Thoracic aorta (tissue), 2 donors: ENCODE results near the gene MAML2. TPM values are rescaled to one million over a fixed set of nuclear protein-coding genes. Genes with fewer than 3 reads are reported as not detected.

Source experiments
- ATAC-seq: fragments of 150-250 bp; one replicate; pipeline ENCODE4 v1.8.0; 2017; ENCODE audit warnings: low read depth; ENCODE audit not compliant: insufficient number of reproducible peaks, low FRiP score
- DNase-seq: peaks from one replicate; pipeline ENCODE4 v3.0.0-alpha.2; 2020; ENCODE audit warnings: low spot score
- H3K27ac ChIP-seq, 2 donors: fragments of 200-600 bp; sonication (generic); 1 replicate in 1 of 2; 2 replicates in 1 of 2; pipeline ENCODE4 v1.5.1; 2016; ENCODE audit warnings: mild to moderate bottlenecking in 2 of 2, moderate library complexity in 2 of 2
- H3K27me3 ChIP-seq: fragments of 200-600 bp; sonication (generic); replicated peaks from 2 replicates; pipeline ENCODE4 v1.6.0; 2016; ENCODE audit warnings: mild to moderate bottlenecking; ENCODE audit not compliant: insufficient read depth
- H3K36me3 ChIP-seq: fragments of 200-600 bp; sonication (generic); one replicate; pipeline ENCODE4 v1.5.1; 2016
- H3K4me1 ChIP-seq, 2 donors: fragments of 200-600 bp; sonication (generic); 1 replicate in 1 of 2; 2 replicates in 1 of 2; pipeline versions ENCODE4 v1.5.1 to v1.6.0; 2016; ENCODE audit warnings: low read depth in 2 of 2, mild to moderate bottlenecking in 1 of 2; ENCODE audit not compliant: control insufficient read depth in 1 of 2
- H3K4me3 ChIP-seq: fragments of 200-600 bp; sonication (generic); 2 replicates; pipeline ENCODE4 v1.5.1; 2016; ENCODE audit warnings: mild to moderate bottlenecking
- H3K9me3 ChIP-seq: fragments of 200-600 bp; sonication (generic); 2 replicates; pipeline ENCODE4 v1.5.1; 2016
- total RNA-seq, 2 donors: library from RNA; depleted of rRNA; stranded (reverse); fragments of >200 nt; gene quantifications; one replicate each; pipeline versions ENCODE4 v1.1.0 to v1.2.3, GENCODE V29; 2016
- TF ChIP-seq, protein P1 (sequence below): fragments of 200-600 bp; sonication (generic); IDR thresholded peaks from one replicate; pipeline ENCODE4 v1.5.1; 2019; ENCODE audit warnings: antibody characterized with exemption

The MAML2 gene
- total RNA-seq, 2 donors from 2014 or later, result 23.4 to 29.6 TPM

DNA sequence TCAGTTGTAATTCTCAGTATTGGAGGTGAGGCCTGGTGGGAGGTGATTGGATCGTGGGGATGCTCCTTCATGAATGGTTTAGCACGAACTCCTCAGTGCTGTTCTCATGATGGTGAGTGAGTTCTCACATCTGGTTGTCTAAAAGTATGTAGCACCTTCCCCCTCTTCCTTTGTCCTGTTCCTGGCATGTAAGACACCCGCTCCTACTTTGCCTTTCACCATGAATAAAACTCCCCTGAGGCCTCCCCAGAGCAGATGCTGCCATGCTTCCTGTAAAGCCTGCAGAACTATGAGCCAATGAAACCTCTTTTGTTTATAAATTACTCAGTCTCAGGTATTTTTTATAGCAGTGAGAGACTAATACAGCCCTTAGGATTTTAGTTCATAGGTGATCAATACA, 191.5 kb downstream of the MAML2 start:
- H3K27me3 ChIP-seq, result no peaks in the 10 kb centered on the region
- H3K36me3 ChIP-seq, result no peaks in the 10 kb centered on the region
- no peaks in the 10 kb centered on the region for H3K9me3 ChIP-seq
- ATAC-seq, result no peak
- TF ChIP-seq, protein P1, sequence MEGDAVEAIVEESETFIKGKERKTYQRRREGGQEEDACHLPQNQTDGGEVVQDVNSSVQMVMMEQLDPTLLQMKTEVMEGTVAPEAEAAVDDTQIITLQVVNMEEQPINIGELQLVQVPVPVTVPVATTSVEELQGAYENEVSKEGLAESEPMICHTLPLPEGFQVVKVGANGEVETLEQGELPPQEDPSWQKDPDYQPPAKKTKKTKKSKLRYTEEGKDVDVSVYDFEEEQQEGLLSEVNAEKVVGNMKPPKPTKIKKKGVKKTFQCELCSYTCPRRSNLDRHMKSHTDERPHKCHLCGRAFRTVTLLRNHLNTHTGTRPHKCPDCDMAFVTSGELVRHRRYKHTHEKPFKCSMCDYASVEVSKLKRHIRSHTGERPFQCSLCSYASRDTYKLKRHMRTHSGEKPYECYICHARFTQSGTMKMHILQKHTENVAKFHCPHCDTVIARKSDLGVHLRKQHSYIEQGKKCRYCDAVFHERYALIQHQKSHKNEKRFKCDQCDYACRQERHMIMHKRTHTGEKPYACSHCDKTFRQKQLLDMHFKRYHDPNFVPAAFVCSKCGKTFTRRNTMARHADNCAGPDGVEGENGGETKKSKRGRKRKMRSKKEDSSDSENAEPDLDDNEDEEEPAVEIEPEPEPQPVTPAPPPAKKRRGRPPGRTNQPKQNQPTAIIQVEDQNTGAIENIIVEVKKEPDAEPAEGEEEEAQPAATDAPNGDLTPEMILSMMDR, result no peak
- no peak overlapping the region for H3K27ac ChIP-seq
- peaks cover 12 to 29% of the 10 kb centered on the region in 2 donors for H3K4me1 ChIP-seq
- no peak for DNase-seq
- H3K4me3 ChIP-seq, result no peak overlapping the region

DNA sequence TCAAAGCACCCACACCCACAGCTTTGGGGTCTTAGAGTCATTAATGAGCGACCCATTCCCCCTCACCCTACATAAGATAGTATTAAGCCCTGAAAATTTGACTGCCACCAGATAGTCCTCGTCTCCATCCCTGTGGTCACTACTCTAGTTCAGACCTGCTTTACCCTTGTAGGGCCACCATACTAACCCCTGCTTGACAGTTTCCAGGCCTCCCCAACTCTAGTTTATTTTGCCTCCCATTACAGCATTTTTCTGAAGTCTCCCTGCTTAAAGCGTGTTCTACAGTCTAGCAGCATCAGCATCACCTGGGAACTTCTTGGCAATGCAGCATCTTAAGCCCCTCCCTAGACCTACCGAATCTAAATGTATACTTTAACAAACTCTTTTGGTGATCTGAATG, 192.4 kb downstream of the MAML2 start:
- no peak for ATAC-seq

DNA sequence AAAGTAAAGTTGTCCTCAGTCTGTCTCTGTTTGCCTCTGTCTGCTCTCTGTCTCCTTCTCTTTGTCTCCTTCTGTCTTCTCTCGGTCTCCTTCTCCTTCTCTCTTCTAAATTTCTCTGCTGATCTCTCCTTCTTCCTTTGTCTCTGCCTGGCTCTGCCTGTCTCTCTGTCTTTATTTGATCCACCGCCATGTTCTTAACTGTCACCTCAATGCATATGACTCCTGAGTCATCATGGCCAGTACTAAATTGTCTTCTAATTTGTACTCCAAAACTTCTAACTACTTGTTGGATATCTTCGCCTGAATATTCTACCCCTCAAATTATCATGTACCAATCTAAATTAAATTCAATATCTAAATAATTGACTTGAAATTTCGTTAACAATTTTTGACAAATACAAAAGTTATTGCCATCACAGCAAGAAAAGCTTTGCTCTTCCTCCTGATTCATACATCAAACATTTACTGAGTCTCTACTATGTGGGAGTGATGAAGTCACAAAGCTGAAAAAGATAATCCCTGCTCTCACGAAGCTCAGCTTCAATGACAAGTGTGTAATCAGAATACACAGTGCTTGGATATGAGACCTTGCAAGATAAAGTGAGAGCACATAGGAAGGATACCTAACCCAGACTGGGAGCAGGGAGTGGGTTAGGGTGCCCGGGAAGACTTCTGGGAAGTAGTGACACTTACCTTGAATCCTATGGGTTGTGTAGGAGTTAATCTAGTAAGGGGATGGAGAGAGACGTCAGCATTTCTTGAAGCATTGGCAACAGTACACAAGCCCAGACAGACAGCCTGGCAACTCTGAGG, 193.0 kb downstream of the MAML2 start:
- Histone ChIP-seq H3K27ac (no peak overlapping the region), H3K9me3 (no peaks in the 10 kb centered on the region), H3K4me3 (no peak overlapping the region), H3K4me1 (peaks cover 6 to 20% of the 10 kb centered on the region in 2 donors), H3K36me3 (no peaks in the 10 kb centered on the region), H3K27me3 (no peaks in the 10 kb centered on the region)
- DNase-seq, result no peak
- ATAC-seq, result no peak
- TF ChIP-seq, protein P1, result no peak

More for the DNA sequence above, 192.4 kb downstream of the MAML2 start:
- Histone ChIP-seq H3K27me3 (no peaks in the 10 kb centered on the region), H3K4me1 (peaks cover 9 to 20% of the 10 kb centered on the region in 2 donors), H3K9me3 (no peaks in the 10 kb centered on the region), H3K27ac (no peak overlapping the region), H3K4me3 (no peak overlapping the region), H3K36me3 (no peaks in the 10 kb centered on the region)
- TF ChIP-seq, protein P1, result no peak
- DNase-seq, result no peak

DNA sequence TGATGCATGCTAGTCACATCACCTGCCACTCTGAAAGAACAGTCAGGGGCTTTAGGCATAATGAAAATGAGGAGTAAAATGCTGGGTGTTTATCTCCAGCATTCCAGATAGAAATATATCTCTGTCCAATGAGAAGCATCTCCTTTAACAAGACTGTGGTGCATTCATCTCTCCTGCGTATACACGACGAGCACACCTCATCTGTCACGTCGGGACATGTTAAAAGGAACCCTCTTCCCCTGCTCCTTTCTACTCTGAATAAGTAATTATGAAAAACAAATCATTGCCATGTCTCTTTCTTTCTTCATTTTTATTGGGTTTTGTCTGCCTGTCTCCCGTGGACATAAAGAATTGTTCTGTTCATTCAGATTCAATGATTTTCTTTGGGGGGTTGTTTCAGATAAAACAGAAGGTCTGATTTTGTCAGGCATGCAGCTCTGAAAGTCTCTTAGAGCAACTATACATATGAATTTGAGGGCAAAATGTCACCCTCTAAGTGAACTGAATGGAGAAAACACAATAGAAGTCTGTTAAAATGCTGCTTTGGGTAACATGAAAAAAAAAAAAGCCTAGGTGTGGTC, 195.0 kb downstream of the MAML2 start:
- ATAC-seq (no peak), DNase-seq (no peak)
- no peak overlapping the region for H3K27ac ChIP-seq
- H3K4me1 ChIP-seq, result peaks cover 11 to 28% of the 10 kb centered on the region in 2 donors
- no peaks in the 10 kb centered on the region for H3K9me3 ChIP-seq
- no peaks in the 10 kb centered on the region for H3K36me3 ChIP-seq
- no peaks in the 10 kb centered on the region for H3K27me3 ChIP-seq
- TF ChIP-seq, protein P1, result no peak
- no peak overlapping the region for H3K4me3 ChIP-seq

DNA sequence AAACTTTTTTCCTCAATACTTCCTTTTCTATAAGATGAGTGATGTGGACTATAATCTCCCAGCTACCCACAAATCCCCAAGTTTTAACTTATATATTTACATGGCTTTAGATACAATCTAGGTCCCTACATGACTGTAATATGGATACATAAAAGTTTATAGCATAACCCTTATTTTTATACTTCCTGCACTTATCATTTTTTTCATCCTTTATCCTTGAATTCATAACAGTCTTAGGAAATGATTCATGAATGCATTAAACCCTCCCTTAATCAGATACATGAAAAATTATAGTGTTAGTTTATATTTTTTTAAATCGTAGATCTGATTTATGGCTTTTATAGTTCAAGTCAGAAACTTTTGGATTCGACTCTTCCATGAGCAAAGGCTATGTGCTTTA, 195.8 kb downstream of the MAML2 start:
- H3K27ac ChIP-seq, result no peak overlapping the region
- H3K4me1 ChIP-seq, result peaks cover 19 to 34% of the 10 kb centered on the region in 2 donors
- H3K27me3 ChIP-seq, result no peaks in the 10 kb centered on the region
- no peaks in the 10 kb centered on the region for H3K36me3 ChIP-seq
- TF ChIP-seq, protein P1, result no peak
- DNase-seq, result no peak
- no peaks in the 10 kb centered on the region for H3K9me3 ChIP-seq
- no peak for ATAC-seq
- no peak overlapping the region for H3K4me3 ChIP-seq
